ENCODE results near the gene OR2J2.
"Not testable (repeated sequence)": the region's sequence is repeated elsewhere in the genome, so short reads cannot be mapped to it uniquely, and the experiment has no call there.

Gene OR2J2

GRCh38 chr6:29200767-29201662, 30.3 kb downstream of the OR2J2 start:
- POLR2A ChIA-PET: no interaction called here
- CTCF ChIA-PET: interaction anchor here (1.0 kb wide), 1 partner anchor 23 kb away, joined by 3 read pairs; no protein-coding TSS in a partner anchor
- no peak for TF ChIP-seq CTCF (IDR thresholded peaks at IDR 0.05; ENCODE audit: control extremely low read depth, extremely low read depth, low read depth, missing control alignments)
- no peak for DNase-seq (ENCODE audit: extremely low spot score)

GRCh38 chr6:29201966-29202365, 31.3 kb downstream of the OR2J2 start:
- no peak for TF ChIP-seq CTCF (IDR thresholded peaks at IDR 0.05; ENCODE audit: control extremely low read depth, extremely low read depth, low read depth, missing control alignments)
- CTCF ChIA-PET: interaction anchor here (0.5 to 1.5 kb wide), 3 partner anchors 22 to 479 kb away, joined by 3 read pairs; no protein-coding TSS in a partner anchor
- DNase-seq (ENCODE audit: extremely low spot score): no peak
- POLR2A ChIA-PET: no interaction called here

- ChIA-PET POLR2A (no interaction called here), CTCF (no interaction called here)
- TF ChIP-seq CTCF (IDR thresholded peaks at IDR 0.05; ENCODE audit: control extremely low read depth, extremely low read depth, low read depth, missing control alignments): no peak
- DNase-seq (ENCODE audit: extremely low spot score): no peak
Observed at GRCh38 chr6:29211488-29211887, 40.8 kb downstream of the OR2J2 start.

- CTCF ChIA-PET: interaction anchor here (1.2 kb wide), 1 partner anchor 11 kb away, joined by 3 read pairs; no protein-coding TSS in a partner anchor
- no peak for DNase-seq (ENCODE audit: extremely low spot score)
- TF ChIP-seq CTCF (IDR thresholded peaks at IDR 0.05; ENCODE audit: control extremely low read depth, extremely low read depth, low read depth, missing control alignments): no peak
- POLR2A ChIA-PET: no interaction called here
Observed at GRCh38 chr6:29216528-29216927, 45.8 kb downstream of the OR2J2 start.

- POLR2A ChIA-PET: not testable (repeated sequence)
- CTCF ChIA-PET: interaction anchor here (1.2 kb wide), 1 partner anchor 11 kb away, joined by 3 read pairs; no protein-coding TSS in a partner anchor
Observed at GRCh38 chr6:29217242-29217641, 46.5 kb downstream of the OR2J2 start.

GRCh38 chr6:29218056-29218455, 47.3 kb downstream of the OR2J2 start:
- DNase-seq (ENCODE audit: extremely low spot score); POLR2A ChIA-PET; CTCF ChIA-PET: not testable (repeated sequence)

More at GRCh38 chr6:29217242-29217641, 46.5 kb downstream of the OR2J2 start:
- DNase-seq (ENCODE audit: extremely low spot score): not testable (repeated sequence)
